ENCODE data around the gene DUSP7. TPM values are rescaled to one million over a fixed set of nuclear protein-coding genes. Genes with fewer than 3 reads are reported as not detected.

Gene DUSP7
- total RNA-seq, 1 donor from 2014 or later, result 9.5 TPM

GRCh38 chr3:52057812-52058495 is 1.6 kb upstream of the DUSP7 start:
- Mint-ChIP-seq H3K36me3 (ENCODE audit: unreplicated experiment) (no peaks in the 10 kb centered on the region), H3K9me3 (ENCODE audit: unreplicated experiment) (peaks cover 10% of the 10 kb centered on the region), H3K4me1 (ENCODE audit: low read depth, unreplicated experiment) (peaks cover 18% of the 10 kb centered on the region), H3K27me3 (ENCODE audit: unreplicated experiment) (peaks cover 10% of the 10 kb centered on the region), H3K4me3 (ENCODE audit: unreplicated experiment) (peak overlapping the region; percentile 70), H3K27ac (ENCODE audit: unreplicated experiment) (peak overlapping the region; percentile 33)
- TF ChIP-seq, protein P1, sequence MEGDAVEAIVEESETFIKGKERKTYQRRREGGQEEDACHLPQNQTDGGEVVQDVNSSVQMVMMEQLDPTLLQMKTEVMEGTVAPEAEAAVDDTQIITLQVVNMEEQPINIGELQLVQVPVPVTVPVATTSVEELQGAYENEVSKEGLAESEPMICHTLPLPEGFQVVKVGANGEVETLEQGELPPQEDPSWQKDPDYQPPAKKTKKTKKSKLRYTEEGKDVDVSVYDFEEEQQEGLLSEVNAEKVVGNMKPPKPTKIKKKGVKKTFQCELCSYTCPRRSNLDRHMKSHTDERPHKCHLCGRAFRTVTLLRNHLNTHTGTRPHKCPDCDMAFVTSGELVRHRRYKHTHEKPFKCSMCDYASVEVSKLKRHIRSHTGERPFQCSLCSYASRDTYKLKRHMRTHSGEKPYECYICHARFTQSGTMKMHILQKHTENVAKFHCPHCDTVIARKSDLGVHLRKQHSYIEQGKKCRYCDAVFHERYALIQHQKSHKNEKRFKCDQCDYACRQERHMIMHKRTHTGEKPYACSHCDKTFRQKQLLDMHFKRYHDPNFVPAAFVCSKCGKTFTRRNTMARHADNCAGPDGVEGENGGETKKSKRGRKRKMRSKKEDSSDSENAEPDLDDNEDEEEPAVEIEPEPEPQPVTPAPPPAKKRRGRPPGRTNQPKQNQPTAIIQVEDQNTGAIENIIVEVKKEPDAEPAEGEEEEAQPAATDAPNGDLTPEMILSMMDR (IDR thresholded peaks at IDR 0.05; ENCODE audit: partially characterized antibody, unreplicated experiment), result no peak
- peak; percentile 59 for DNase-seq

- Mint-ChIP-seq H3K36me3 (ENCODE audit: unreplicated experiment) (no peaks in the 10 kb centered on the region), H3K4me3 (ENCODE audit: unreplicated experiment) (peak overlapping the region; percentile 93), H3K4me1 (ENCODE audit: low read depth, unreplicated experiment) (peaks cover 17% of the 10 kb centered on the region), H3K27ac (ENCODE audit: unreplicated experiment) (peak overlapping the region; percentile 85), H3K9me3 (ENCODE audit: unreplicated experiment) (peaks cover 10% of the 10 kb centered on the region), H3K27me3 (ENCODE audit: unreplicated experiment) (peaks cover 12% of the 10 kb centered on the region)
- TF ChIP-seq, protein P1 (IDR thresholded peaks at IDR 0.05; ENCODE audit: partially characterized antibody, unreplicated experiment), result no peak
- DNase-seq, result peak; percentile 99
Measured at GRCh38 chr3:52056968-52057811, 819 bp upstream of the DUSP7 start.

DNA sequence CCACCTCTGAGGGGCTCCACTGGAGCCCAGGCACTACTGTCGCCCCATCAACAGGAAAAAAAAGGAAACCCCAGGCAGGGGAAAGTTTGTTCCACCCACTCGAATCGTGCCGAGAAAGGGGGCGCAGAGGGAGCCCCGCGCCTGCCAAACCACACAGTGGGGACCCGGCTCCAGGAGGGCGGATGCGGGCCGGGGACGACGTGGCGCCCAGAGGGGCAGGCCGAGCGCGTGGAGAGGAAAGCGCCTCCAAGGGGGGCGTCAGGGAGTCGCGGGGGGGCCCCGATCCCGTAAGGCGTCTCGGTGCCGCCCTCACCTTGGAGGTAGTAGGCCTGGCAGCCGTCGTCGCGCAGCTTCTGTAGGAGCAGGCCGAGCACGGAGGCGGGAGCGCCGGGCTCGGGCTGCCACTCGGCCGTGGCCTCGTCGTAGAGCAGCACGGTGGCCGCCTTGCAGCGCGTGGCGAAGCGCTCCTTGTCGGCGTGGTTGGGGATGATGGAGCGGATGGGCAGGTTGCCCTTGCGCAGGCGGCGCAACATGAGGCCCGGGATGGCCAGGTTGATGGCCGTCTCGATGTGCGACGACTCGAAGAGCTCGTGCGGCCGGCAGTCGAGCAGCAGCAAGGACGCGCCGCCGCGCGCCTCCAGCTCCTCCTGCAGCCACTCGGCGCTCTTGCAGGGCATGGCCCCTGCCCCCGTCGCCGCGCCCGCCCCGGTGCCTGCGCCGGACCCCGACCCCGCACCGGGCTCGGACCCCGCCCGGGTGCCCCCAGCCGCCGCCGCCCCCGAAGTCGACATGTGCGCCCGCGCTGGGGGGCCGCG is 627 bp downstream of the DUSP7 start:
- H3K36me3 Mint-ChIP-seq (ENCODE audit: unreplicated experiment), result no peaks in the 10 kb centered on the region
- peak overlapping the region; percentile 64 for H3K27ac Mint-ChIP-seq (ENCODE audit: unreplicated experiment)
- peaks cover 10% of the 10 kb centered on the region for H3K9me3 Mint-ChIP-seq (ENCODE audit: unreplicated experiment)
- TF ChIP-seq, protein P1 (IDR thresholded peaks at IDR 0.05; ENCODE audit: partially characterized antibody, unreplicated experiment), result no peak
- peaks cover 17% of the 10 kb centered on the region for H3K4me1 Mint-ChIP-seq (ENCODE audit: low read depth, unreplicated experiment)
- H3K27me3 Mint-ChIP-seq (ENCODE audit: unreplicated experiment), result peaks cover 7% of the 10 kb centered on the region
- DNase-seq, result peak; percentile 76
- H3K4me3 Mint-ChIP-seq (ENCODE audit: unreplicated experiment), result peak overlapping the region; percentile 79

DNA sequence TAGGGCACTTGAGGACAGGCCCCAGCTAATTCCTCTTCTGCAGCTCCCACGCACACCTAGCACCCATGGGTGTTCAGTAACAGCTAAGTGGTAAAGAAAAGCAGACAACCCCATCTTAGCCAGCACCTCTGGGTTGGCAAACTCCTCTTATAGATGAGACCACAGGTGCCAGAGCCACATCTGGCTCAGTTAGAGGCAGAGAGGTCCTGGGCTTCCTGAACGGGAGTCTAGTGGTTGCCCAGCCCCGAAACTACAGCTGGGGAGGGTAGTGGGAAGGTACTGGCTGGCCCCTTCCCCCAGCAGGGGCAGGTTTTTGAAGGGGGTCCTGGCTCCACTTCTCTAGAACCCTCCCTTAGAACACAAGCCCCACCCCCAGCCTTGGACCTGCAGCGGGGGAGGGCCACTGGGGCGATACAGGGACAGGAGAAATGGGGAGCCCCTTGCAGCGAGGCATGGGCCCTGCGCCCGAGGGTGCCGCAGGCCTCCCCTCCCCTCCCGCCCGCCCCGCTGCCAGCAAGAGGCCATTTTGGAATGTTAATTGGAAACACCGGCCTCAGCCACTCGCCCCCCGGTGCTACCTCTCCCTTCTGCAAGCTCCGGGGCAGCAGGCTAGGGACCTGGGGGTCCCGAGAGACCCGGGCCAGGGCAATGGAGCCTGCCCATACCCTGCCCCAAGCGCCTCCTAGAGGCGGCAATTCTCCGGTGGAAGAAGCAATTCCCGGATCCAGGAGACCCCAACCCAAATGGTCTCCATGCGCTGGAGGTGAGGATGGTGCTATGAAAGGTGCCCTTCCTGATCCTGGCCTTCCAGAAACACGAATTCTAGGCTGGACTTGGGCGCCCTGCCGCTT is 1.5 kb downstream of the DUSP7 start:
- H3K27ac Mint-ChIP-seq (ENCODE audit: unreplicated experiment), result no peak overlapping the region
- TF ChIP-seq, protein P1 (IDR thresholded peaks at IDR 0.05; ENCODE audit: partially characterized antibody, unreplicated experiment), result no peak
- peak; percentile 64 for DNase-seq
- peaks cover 9% of the 10 kb centered on the region for H3K9me3 Mint-ChIP-seq (ENCODE audit: unreplicated experiment)
- H3K27me3 Mint-ChIP-seq (ENCODE audit: unreplicated experiment), result peaks cover 7% of the 10 kb centered on the region
- H3K4me3 Mint-ChIP-seq (ENCODE audit: unreplicated experiment), result peak overlapping the region; percentile 79
- peaks cover 17% of the 10 kb centered on the region for H3K4me1 Mint-ChIP-seq (ENCODE audit: low read depth, unreplicated experiment)
- no peaks in the 10 kb centered on the region for H3K36me3 Mint-ChIP-seq (ENCODE audit: unreplicated experiment)
